GM19372 (cell line): ENCODE measurements around the gene SHTN1.

Experiments used
- ATAC-seq: cut with Tn5 transposase; IDR thresholded peaks from one replicate; pipeline ENCODE4 v1.9.1; 2021; ENCODE audit warnings: mild to moderate bottlenecking, low read depth, moderate library complexity; ENCODE audit not compliant: unreplicated experiment

The SHTN1 gene

DNA sequence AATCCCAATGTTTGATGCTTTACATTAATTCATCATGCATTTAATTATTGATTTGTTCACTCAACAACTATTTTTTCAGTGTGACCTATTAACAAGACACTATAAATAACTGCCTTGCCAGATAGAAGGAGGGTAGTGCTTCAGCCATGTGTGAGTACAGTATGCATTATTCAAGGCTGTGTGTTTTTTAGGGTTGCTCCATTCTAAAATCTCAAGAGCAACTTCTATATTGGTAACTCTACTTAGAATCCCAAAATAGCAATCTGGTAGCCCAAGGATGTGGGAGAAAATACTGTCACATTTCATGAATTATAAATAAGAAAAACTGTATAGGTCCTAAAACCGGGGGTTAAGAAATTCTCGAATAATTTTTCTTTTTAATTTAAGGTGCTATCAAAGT lies 85.8 kb downstream of the SHTN1 start:
- ATAC-seq: no peak

GRCh38 chr10:116918583-116918982 lies 86.4 kb downstream of the SHTN1 start:
- ATAC-seq: no peak

DNA sequence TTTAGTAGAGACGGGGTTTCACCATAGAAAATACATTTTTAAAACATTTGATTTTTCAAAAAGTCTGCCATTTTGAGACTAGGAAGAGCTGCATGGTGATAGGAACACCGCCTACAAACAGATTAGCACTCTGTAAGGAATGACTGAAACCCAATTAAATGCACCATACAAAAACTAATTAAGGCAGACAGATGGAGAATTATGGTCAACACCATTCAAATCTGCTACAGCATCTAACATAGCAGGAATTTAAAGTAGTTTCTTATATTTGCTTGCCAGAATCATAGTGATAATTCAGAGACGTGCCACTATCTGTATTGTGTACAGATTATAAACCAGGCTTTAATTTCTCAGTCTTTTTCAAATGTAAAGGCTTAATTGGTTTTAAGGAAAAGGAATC lies 87.5 kb downstream of the SHTN1 start:
- ATAC-seq: no peak

DNA sequence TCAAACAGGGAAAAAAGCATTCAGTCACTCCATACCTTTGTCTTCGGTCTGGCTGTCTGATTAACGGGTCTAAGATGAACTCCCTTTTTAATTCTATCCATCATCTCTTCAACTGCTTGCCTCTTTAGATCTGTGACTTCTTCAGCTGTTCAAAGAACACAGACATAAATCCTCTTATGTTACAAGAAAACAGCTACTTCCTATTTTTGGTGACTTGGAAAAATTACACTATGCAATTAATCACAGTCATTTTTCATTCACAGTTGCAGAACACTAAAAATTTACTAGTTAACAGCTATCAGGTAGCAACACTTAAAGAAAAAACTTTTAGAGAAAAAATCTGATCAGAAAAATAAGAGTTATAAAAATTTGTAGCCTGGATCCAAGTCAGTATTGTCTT lies 89.6 kb downstream of the SHTN1 start:
- ATAC-seq: no peak

- no peak for ATAC-seq
Measured at GRCh38 chr10:116913695-116914094, 91.3 kb downstream of the SHTN1 start.

DNA sequence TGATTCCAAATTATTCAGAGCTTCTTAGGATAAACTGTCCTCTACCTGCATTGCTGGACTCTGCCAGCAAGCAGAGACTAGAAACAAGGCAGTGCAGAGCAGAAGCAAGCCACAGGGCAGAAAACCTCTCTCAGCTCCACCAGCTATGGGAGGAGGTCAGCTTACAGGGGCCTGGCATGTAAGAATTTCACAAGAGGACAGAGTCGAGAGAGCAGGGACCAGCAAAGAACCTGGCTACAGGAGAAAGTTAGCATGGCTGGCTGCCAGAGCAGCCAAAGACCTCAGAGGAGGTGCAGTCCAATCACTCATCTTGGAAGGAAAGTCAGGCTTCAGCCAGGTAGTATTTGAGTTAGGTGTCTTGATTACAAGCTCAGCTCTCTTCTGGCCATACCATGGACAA lies 92.8 kb downstream of the SHTN1 start:
- no peak for ATAC-seq

- no peak for ATAC-seq
Measured at GRCh38 chr10:116910910-116911309, 94.1 kb downstream of the SHTN1 start.

DNA sequence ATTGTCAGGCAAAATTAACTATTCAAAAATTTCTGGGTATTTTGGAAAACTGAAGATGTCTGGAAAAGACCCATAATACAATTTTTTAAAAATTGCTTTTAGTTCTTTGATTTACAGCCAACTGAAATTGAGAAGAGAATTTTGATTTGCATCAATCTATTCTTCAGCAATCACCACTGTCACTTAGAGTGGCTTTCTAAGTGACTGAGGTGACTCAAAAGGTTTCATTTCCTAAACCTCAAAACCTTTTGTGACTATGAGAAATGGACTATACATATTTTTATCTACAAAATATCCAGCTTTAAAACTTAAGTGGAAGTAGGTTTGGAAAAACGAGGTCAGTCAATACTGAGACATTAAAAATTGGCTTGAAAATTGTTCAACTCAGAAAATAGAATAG lies 95.7 kb downstream of the SHTN1 start:
- no peak for ATAC-seq

DNA sequence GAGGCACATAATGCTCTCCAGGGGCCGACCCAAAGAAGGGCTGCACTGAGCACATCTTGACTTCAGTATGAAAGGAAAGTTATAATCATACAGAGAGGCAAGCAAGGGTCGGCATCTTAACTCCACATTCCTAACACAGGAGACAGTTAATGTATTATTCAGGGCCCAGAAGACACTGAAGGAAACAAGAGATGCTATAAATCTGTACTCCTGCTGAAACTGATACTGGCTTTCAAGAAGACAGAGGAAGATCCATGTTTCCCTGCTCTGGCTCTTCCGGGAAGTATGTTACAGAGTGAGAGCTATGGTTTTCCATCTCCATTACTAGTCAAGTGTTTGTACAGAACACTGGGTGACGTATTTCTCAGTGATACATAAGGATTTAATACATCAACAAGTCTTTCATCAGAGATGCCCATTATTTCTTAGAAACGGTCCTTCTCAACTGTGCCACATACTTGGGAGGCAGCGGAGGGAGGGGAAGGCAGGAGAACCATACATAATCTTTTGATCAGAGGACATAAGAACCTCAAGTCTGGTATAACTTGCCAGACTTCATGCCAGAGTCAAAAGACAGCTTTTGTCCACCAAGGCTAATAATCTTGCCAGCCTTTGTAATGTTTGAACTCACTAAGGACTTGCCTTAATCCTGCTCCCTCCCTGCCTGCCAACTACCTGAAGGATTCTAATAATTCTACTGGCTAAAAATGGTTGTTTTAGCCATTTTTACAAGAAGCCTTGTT lies 97.6 kb downstream of the SHTN1 start:
- ATAC-seq: no peak

GRCh38 chr10:116905845-116906210 lies 99.2 kb downstream of the SHTN1 start:
- no peak for ATAC-seq

DNA sequence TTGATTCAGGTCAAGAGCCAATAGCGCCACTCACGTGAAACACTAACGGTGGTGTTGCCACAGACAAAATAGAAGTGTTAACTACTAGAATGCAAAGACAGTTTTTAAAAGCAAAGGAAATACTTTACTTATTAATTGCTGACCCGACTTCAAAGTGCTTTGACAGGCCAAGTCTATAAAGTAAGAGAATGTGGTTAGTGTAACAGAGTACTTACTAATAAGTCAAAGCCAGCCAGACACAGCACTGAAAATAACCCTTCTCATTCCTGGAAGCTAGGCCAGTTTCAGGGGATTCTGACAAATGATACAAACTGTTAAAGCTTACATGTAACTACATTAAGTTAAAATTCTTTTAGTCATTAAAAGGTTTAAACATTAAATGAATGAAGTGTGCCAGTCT lies 105.4 kb downstream of the SHTN1 start:
- ATAC-seq: no peak

GRCh38 chr10:116893686-116894037 lies 111.3 kb downstream of the SHTN1 start:
- no peak for ATAC-seq

DNA sequence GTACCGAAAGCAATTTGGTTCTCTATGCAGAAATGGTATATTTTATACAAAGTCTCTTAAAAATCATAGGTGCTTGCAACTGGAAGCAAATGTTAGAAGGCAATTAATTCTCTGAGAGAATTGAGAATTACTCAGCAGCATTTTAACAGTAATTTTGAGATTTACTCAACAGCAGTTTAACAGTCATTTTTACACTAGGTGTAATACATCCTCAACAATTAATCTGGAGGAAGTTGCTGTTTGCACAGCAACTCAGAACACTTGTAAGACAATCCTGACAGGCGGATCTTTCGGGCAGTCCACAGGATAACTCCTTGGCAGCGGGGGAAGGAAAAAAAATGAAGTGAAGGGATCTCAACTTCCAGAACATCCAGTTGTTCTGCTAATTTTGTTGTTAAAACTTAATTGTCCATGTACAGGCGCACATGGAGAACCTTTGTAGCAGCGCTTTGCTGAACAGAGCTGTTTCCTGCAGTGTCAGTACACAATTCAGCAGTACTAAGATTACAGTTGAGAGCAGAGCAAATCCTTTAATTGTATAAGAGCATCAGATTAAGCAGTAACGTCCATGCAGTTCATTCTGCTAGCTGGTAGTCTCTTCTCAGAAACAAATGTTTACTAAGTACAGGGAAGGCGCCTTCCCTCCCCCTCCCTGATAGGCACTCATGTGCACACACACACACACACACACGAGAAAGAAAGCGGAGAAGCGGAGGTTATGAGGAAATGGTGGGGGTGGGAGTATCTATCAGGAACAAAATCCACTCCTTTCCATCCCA lies 111.9 kb downstream of the SHTN1 start:
- ATAC-seq: no peak

DNA sequence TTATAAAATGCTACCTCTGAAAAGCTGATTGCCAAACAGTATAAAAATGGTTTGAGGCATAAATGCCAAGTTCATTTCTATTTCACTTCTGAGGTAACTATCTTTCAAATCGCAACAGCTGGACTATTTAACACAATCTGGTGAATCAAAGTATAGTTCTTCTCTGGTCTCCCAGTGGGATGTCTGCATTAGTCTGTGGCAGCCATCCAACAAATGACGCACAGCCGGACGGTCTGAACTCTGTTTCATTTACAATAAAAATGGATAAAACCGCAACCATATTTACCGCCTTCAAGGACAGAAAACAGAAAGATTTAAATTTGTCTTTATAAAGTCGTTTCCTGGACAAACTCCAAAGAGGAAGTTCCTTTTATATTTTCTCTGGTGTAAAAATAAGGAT lies 113.8 kb downstream of the SHTN1 start:
- no peak for ATAC-seq

GRCh38 chr10:116889066-116889465 lies 115.9 kb downstream of the SHTN1 start:
- ATAC-seq: no peak

GRCh38 chr10:116888380-116889055 lies 116.5 kb downstream of the SHTN1 start:
- ATAC-seq: no peak

DNA sequence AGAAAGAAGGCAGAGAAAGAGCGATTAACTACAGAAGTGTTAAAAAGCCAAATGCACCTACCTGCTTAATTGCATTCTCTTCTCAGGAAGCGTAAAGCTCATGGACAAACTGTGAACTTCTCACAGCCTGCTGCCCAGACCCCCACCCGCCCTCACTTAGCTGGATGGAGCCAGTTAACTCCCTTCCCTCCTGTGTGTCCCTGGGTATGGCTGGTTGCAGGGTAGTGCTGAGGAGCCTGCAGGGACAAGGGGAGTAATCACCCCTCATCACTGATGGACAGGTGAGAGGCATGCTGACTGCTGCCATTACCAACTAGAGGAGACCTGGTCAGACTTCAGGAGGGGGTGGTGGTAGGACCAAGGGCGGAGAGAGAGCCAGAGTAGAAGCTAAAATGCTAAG lies 118.2 kb downstream of the SHTN1 start:
- ATAC-seq: no peak

GRCh38 chr10:116882639-116883038 lies 122.3 kb downstream of the SHTN1 start:
- ATAC-seq: no peak

DNA sequence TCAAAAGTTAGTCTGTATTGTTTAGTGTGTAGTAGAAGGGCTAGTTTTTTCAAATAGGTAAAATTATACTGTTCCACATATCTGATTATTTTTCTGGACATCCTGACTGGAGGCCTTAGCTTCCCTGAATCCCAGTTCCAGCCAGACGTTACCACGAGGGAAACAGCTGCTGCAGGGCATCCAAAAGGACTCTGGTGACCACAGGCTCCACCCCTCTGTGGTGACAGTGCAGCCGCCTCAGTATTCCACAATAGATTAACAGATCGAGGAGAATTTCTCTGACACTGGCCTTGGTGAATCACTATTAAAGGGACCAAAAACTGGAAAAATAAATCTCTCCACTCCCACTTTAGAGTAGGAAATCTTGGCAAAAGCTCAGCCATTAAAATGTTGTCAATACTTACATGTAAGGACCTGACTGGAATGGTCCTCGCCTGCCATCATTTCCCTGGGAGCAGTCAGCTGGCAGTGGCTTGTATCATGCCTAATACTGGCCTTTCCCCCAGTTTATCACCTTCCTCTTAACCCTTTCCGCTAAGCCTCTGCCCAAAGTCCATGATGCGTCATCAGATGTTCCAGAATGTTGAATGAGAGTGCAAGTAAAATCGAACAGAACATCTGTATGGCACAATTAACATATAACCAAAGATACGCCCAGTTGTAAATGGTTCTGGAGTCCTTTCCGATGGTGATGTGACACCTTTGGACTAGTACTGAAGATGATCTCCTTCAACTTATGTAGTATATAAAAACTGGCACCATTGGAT lies 124.1 kb downstream of the SHTN1 start:
- no peak for ATAC-seq

DNA sequence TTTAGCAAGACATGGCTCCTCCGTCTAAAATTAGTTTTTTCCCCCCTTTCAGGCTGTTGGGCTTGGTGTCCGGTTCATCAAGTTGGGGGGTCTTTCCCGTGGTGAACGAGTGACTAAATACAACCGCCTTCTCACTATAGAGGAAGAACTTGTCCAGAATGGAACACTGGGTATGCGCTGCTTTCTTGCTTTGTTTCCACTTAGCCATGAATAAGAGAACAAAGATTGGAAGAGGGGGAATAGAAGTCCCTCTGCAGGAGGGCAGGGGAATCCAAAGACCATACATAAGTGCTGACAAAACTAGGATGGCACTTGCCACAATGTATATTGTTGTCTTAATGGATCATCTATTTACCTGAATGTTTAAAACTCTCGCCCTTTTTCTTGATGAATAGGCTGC lies 125.2 kb downstream of the SHTN1 start:
- ATAC-seq: no peak

DNA sequence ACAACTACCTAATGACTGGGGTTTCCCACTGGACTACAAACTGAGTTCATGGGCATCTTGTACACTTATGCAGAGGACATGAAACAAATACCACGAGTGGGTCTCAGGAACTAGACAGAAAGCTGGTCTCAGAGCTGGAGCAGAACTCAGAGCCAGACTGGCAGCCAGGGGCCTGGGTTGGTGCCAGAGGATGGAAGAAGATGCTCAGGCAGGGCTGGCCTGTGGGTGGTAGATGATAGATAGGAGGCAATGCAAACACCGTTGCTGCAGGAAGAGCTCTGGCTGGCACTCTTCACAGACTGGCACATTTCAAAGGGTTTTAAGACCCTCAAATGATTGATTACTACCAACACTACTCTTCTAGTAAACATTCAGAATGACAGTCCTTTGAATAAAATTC lies 126.9 kb downstream of the SHTN1 start:
- no peak for ATAC-seq
